A549 treated with ZK216348 at 1 μM for 4 hours (cell line): ENCODE data around the gene OBSCN. TPM values are rescaled to one million over a fixed set of nuclear protein-coding genes. Genes with fewer than 3 reads are reported as not detected.

ENCODE experiments used
- total RNA-seq: library from RNA; stranded (reverse); fragments of 200-300 nt; extraction: Qiagen RNA extraction; gene quantifications from 5 replicates; pipeline ENCODE4 v1.2.3, GENCODE V29; 2022; ENCODE audit warnings: low read depth

OBSCN gene
- 2.3 to 7.6 TPM (median 5.9 TPM) in 5 replicates for total RNA-seq

DNA sequence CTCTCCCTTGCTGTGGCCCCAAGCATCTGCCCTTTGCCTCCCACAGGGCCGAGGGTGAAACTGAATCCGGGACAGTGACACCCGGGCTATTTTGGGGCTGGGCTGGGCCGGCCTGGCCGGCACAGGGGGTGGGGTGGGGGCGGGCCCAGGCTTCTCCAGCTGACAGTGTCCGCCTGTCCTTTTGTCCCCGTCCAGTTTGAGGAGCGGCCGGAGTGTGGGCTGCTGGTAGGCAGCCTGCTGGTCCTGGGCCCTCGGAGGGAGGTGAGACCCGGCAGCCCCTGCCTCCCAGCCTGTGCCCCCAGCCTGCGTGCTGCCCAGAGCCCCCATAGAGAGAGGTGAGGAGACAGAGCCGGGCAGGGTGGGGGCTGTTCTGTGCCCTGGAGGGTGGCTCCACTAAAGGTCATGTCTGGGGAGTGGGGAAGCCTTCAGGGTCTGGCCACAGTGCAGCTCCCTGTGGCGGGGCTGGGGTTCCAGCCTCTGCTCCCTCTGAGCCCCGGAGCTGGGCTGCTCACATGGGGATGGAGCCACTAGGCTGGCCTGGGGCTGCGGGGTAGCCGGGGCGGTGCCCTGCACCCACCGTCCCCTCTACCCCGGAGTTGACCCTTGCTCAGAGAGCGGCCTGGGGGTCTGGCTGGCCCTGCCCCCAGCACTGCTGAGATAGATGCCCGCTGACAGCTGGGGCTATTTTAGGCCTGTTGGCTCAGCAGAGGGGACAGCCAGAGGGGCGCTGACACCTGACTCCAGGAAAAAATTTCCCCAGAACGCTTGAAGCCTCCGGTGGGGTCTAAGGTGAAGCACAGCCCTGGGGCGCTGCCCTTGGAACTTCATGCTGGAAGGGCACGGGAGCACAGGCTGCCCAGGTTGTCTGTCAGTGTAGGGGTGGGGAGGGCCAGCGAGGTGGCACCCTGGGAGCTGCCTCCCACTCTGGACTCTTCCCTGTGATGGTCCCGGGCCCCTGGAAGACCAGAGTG lies at the start of gene OBSCN:
TSS of gene OBSCN (plus strand) at position 194 of the 971 bp plus-strand sequence. CDS start 3,740 bp downstream, outside the sequence.

DNA sequence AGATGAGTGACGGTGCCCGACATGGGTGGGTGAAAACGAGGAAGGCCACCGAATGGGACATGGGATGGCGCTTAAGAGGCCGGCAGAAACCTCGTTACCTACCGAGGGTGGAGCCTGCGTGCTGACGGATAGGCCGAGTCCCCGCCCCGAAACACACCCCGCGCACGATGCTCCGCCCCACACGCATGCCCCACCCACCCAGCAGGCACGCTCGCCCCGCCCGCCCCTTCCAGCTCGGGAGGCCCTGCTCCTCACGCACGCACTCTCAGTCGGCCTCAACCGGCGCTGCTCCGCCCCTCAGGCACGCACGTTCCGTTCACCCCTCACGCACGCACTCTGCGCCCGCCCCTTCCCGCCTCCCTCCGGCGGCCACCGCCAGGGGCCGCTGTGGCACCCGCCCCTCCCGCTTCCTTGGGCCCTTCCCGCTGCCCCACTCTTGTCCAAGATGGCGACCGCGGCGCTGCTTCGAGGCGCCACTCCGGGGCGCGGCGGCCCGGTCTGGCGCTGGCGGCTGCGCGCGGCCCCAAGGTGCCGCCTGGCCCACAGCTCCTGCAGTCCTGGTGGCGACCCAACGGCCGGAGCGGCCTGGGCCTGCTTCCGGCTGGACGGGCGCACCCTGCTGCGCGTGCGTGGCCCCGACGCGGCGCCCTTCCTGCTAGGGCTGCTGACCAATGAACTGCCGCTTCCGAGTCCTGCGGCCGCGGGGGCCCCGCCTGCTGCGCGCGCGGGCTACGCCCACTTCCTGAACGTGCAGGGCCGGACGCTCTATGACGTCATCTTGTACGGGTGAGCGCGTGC lies 42.3 kb upstream of the OBSCN start, which contains the start of gene IBA57:
TSS of gene IBA57 (plus strand) at position 433 of the 798 bp plus-strand sequence. CDS start at position 446, 13 bp downstream.

DNA sequence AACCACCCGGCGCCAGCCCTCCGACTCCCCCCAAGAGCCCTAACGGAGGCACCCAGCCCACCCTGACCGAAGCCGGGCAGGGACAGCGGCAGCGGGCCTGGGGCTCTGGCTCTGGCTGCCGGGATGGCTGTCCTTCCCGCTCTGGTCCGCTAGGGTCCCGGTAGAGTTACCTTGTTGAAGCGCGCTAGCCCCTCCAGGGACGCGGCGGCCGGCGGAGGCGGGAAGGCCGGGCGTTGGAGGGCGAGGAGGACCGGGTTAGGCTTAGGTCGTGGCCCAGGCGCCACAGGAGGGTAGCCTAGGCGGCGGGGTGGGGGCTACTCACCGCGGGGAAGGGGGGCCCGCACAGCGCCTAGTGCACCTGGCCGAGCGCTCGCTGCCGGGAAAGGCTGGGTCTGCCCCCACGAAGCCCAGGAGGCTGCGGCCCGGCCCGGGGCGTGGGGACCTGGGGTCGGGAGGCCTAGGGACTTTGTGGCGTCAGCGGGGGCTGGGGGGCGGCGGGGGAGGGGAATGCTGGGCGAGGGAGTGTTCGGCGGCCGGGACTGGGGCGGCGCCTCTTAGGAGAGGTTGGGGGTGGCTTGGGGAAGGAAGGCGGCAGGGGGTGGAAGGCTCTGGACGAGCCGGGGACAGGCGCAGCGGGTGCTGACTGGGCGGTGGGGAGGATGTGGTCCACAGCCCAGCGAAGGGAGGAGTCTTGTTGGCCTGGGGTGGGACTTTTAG lies 208.5 kb downstream of the OBSCN start, which contains the start of gene TRIM17:
TSS of gene TRIM17 (minus strand) at position 645 of the 717 bp plus-strand sequence. CDS start 1,789 bp downstream, outside the sequence.

Other genes with a start within 250 kb of the OBSCN start
- 0.08 TPM in 1 of 5 replicates, not detected in the others for gene WNT3A, start 201.0 kb upstream of the OBSCN start, total RNA-seq
- 333 to 469 TPM (median 450 TPM) in 5 replicates for gene ARF1, start 125.3 kb upstream of the OBSCN start, total RNA-seq
- 23.9 to 44.1 TPM (median 41.6 TPM) in 5 replicates for gene C1orf35, start 104.7 kb upstream of the OBSCN start, total RNA-seq
- gene MRPL55, start 98.7 kb upstream of the OBSCN start, total RNA-seq = 62.4 to 91.9 TPM (median 80.1 TPM) in 5 replicates
- 102 to 165 TPM (median 156 TPM) in 5 replicates for gene GUK1, start 67.8 kb upstream of the OBSCN start, total RNA-seq
- 0.24 to 0.66 TPM (median 0.58 TPM) in 5 replicates for gene GJC2, start 58.1 kb upstream of the OBSCN start, total RNA-seq
- gene IBA57, start 42.2 kb upstream of the OBSCN start, total RNA-seq = 1.5 to 5.1 TPM (median 4.9 TPM) in 5 replicates
- 21.3 to 39.0 TPM (median 36.3 TPM) in 5 replicates for gene TRIM11, start 198.8 kb downstream of the OBSCN start, total RNA-seq
- gene TRIM17, start 208.8 kb downstream of the OBSCN start, total RNA-seq = not detected in 5 replicates